HG03139 (cell line): ENCODE results near the gene ODC1.

ENCODE experiments used
- ATAC-seq: cut with Tn5 transposase; IDR thresholded peaks from one replicate; pipeline ENCODE4 v1.9.1; 2021; ENCODE audit not compliant: unreplicated experiment

Gene ODC1

GRCh38 chr2:10402062-10402585 lies 46.0 kb downstream of the ODC1 start:
- ATAC-seq, result no peak

- no peak for ATAC-seq
These were observed 46.9 kb downstream of the ODC1 start for GRCh38 chr2:10400978-10401951.

GRCh38 chr2:10400568-10400977 lies 47.6 kb downstream of the ODC1 start:
- no peak for ATAC-seq

GRCh38 chr2:10400002-10400401 lies 48.1 kb downstream of the ODC1 start:
- no peak for ATAC-seq

- no peak for ATAC-seq
These were observed 48.8 kb downstream of the ODC1 start for GRCh38 chr2:10399358-10399757.

GRCh38 chr2:10398496-10398895 lies 49.6 kb downstream of the ODC1 start:
- ATAC-seq, result no peak

- ATAC-seq, result no peak
These were observed 50.2 kb downstream of the ODC1 start for GRCh38 chr2:10397878-10398277.

- no peak for ATAC-seq
These were observed 50.7 kb downstream of the ODC1 start for GRCh38 chr2:10397297-10397875.

- ATAC-seq, result no peak
These were observed 51.7 kb downstream of the ODC1 start for GRCh38 chr2:10396464-10396863.

GRCh38 chr2:10395893-10396292 lies 52.2 kb downstream of the ODC1 start:
- no peak for ATAC-seq

GRCh38 chr2:10393640-10393982 lies 54.5 kb downstream of the ODC1 start:
- ATAC-seq, result no peak

GRCh38 chr2:10392951-10393639 lies 55.0 kb downstream of the ODC1 start:
- no peak for ATAC-seq

GRCh38 chr2:10392548-10392947 lies 55.6 kb downstream of the ODC1 start:
- ATAC-seq, result no peak

- ATAC-seq, result no peak
These were observed 56.0 kb downstream of the ODC1 start for GRCh38 chr2:10392100-10392499.

GRCh38 chr2:10390369-10390801 lies 57.7 kb downstream of the ODC1 start:
- ATAC-seq, result no peak
